ENCODE measurements around the gene GRB10.
A peak's percentile ranks its signal among the peaks of the same experiment; 100 is the strongest.

The GRB10 gene

GRCh38 chr7:50608196-50608906 lies 174.3 kb downstream of the GRB10 start:
- DNase-seq (ENCODE audit: low read depth in 1 of 2, low spot score in 1 of 2) = no peak
- in situ Hi-C loops (cut with HindIII; ENCODE audit: low pct_unique_long_range_greater_than_20kb, low sequenced_read_pairs) = no loop called here

GRCh38 chr7:50607524-50608125 lies 175.1 kb downstream of the GRB10 start:
- in situ Hi-C loops (cut with HindIII; ENCODE audit: low pct_unique_long_range_greater_than_20kb, low sequenced_read_pairs) = no loop called here
- TF ChIP-seq JUND (IDR thresholded peaks at IDR 0.05; ENCODE audit: low read depth) = no peak
- no peak for DNase-seq (ENCODE audit: low read depth in 1 of 2, low spot score in 1 of 2)

More at GRCh38 chr7:50608196-50608906, 174.3 kb downstream of the GRB10 start:
- TF ChIP-seq JUND (IDR thresholded peaks at IDR 0.05; ENCODE audit: low read depth) = no peak

- no peak for TF ChIP-seq JUND (IDR thresholded peaks at IDR 0.05; ENCODE audit: low read depth)
- in situ Hi-C loops (cut with HindIII; ENCODE audit: low pct_unique_long_range_greater_than_20kb, low sequenced_read_pairs) = no loop called here
- no peak for DNase-seq (ENCODE audit: low read depth in 1 of 2, low spot score in 1 of 2)
These were observed 177.6 kb downstream of the GRB10 start for GRCh38 chr7:50605059-50605458.

GRCh38 chr7:50603287-50603686 lies 179.4 kb downstream of the GRB10 start:
- DNase-seq (ENCODE audit: low read depth in 1 of 2, low spot score in 1 of 2) = no peak
- in situ Hi-C loops (cut with HindIII; ENCODE audit: low pct_unique_long_range_greater_than_20kb, low sequenced_read_pairs) = no loop called here

GRCh38 chr7:50599385-50599784 lies 183.3 kb downstream of the GRB10 start:
- no peak for TF ChIP-seq JUND (IDR thresholded peaks at IDR 0.05; ENCODE audit: low read depth)
- DNase-seq (ENCODE audit: low read depth in 1 of 2, low spot score in 1 of 2) = no peak
- in situ Hi-C loops (cut with HindIII; ENCODE audit: low pct_unique_long_range_greater_than_20kb, low sequenced_read_pairs) = no loop called here

More at GRCh38 chr7:50603287-50603686, 179.4 kb downstream of the GRB10 start:
- TF ChIP-seq JUND (IDR thresholded peaks at IDR 0.05; ENCODE audit: low read depth) = no peak

- no peak for TF ChIP-seq JUND (IDR thresholded peaks at IDR 0.05; ENCODE audit: low read depth)
- DNase-seq (ENCODE audit: low read depth in 1 of 2, low spot score in 1 of 2) = no peak
- in situ Hi-C loops (cut with HindIII; ENCODE audit: low pct_unique_long_range_greater_than_20kb, low sequenced_read_pairs) = no loop called here
These were observed 184.0 kb downstream of the GRB10 start for GRCh38 chr7:50598460-50599343.

GRCh38 chr7:50596484-50596883 lies 186.2 kb downstream of the GRB10 start:
- no peak for DNase-seq (ENCODE audit: low read depth in 1 of 2, low spot score in 1 of 2)
- TF ChIP-seq JUND (IDR thresholded peaks at IDR 0.05; ENCODE audit: low read depth) = no peak
- in situ Hi-C loops (cut with HindIII; ENCODE audit: low pct_unique_long_range_greater_than_20kb, low sequenced_read_pairs) = no loop called here

GRCh38 chr7:50595491-50596102 lies 187.1 kb downstream of the GRB10 start:
- in situ Hi-C loops (cut with HindIII; ENCODE audit: low pct_unique_long_range_greater_than_20kb, low sequenced_read_pairs) = no loop called here
- DNase-seq (ENCODE audit: low read depth in 1 of 2, low spot score in 1 of 2) = peak; percentile 31 to 73
- no peak for TF ChIP-seq JUND (IDR thresholded peaks at IDR 0.05; ENCODE audit: low read depth)

GRCh38 chr7:50594734-50595485 lies 187.8 kb downstream of the GRB10 start:
- no peak for TF ChIP-seq JUND (IDR thresholded peaks at IDR 0.05; ENCODE audit: low read depth)
- DNase-seq (ENCODE audit: low read depth in 1 of 2, low spot score in 1 of 2) = no peak
- in situ Hi-C loops (cut with HindIII; ENCODE audit: low pct_unique_long_range_greater_than_20kb, low sequenced_read_pairs) = no loop called here

GRCh38 chr7:50594136-50594535 lies 188.6 kb downstream of the GRB10 start:
- TF ChIP-seq JUND (IDR thresholded peaks at IDR 0.05; ENCODE audit: low read depth) = no peak
- in situ Hi-C loops (cut with HindIII; ENCODE audit: low pct_unique_long_range_greater_than_20kb, low sequenced_read_pairs) = no loop called here
- DNase-seq (ENCODE audit: low read depth in 1 of 2, low spot score in 1 of 2) = no peak

- in situ Hi-C loops (cut with HindIII; ENCODE audit: low pct_unique_long_range_greater_than_20kb, low sequenced_read_pairs) = no loop called here
- TF ChIP-seq JUND (IDR thresholded peaks at IDR 0.05; ENCODE audit: low read depth) = no peak
- no peak for DNase-seq (ENCODE audit: low read depth in 1 of 2, low spot score in 1 of 2)
These were observed 189.8 kb downstream of the GRB10 start for GRCh38 chr7:50592940-50593339.

Measured in T47D (cell line).